Thyroid gland (tissue), 4 donors: Measurements from ENCODE around the gene OR9G1. TPM values are rescaled to one million over a fixed set of nuclear protein-coding genes. Genes with fewer than 3 reads are reported as not detected.
"Not testable (repeated sequence)": the region's sequence is repeated elsewhere in the genome, so short reads cannot be mapped to it uniquely, and the experiment has no call there.

ENCODE experiments used
- DNase-seq, 2 donors: peaks; one replicate each; pipeline ENCODE4 v3.0.0-alpha.2; 2019
- H3K27ac ChIP-seq, 3 donors: fragments of 200-600 bp; sonication (generic); 1 replicate in 2 of 3; 2 replicates in 1 of 3; pipeline ENCODE4 v1.5.1; 2016 to 2019; ENCODE audit warnings: mild to moderate bottlenecking in 1 of 3, moderate library complexity in 1 of 3
- H3K27me3 ChIP-seq: fragments of 200-600 bp; sonication (generic); one replicate; pipeline ENCODE4 v1.5.1; 2019
- H3K36me3 ChIP-seq, 2 donors: fragments of 200-600 bp; sonication (generic); one replicate each; pipeline ENCODE4 v1.5.1; 2016 to 2019
- H3K4me1 ChIP-seq, 2 donors: fragments of 200-600 bp; sonication (generic); one replicate each; pipeline ENCODE4 v1.5.1; 2017 to 2019
- H3K4me3 ChIP-seq, 3 donors: fragments of 200-600 bp; sonication (generic); replicated peaks in 1 of 3; 1 replicate in 2 of 3; 2 replicates in 1 of 3; pipeline ENCODE4 v1.5.1; 2016; ENCODE audit warnings: mild to moderate bottlenecking in 1 of 3
- H3K9me3 ChIP-seq: fragments of 200-600 bp; sonication (generic); one replicate; pipeline ENCODE4 v1.5.1; 2017
- POLR2A ChIP-seq, 2 donors: fragments of 450-650 bp; IDR thresholded peaks; one replicate each; pipeline ENCODE4 v1.6.1; 2017; ENCODE audit warnings: antibody characterized with exemption in 2 of 2, mild to moderate bottlenecking in 2 of 2, moderate library complexity in 1 of 2
- WGBS, 2 donors: methylation state at CpG; one replicate each; pipeline ENCODE4 v1.1.5; 2017; 5-methylcytosine and 5-hydroxymethylcytosine counted together
- intact Hi-C: fragments of 100-400 bp; cut with DNase I; formaldehyde crosslinking; loops from one replicate; pipeline ENCODE4 v1.15.1; 2023
- total RNA-seq, 4 donors: library from RNA; depleted of rRNA; stranded (reverse); fragments of >200 nt; gene quantifications; one replicate each; pipeline ENCODE4 v1.2.3, GENCODE V29; 2016
- TF ChIP-seq, protein P1 (sequence below), 6 experiments: fragments of 200-600 bp in 3 of 6; fragments of 450-650 bp in 3 of 6; sonication (generic) in 3 of 6; IDR thresholded peaks; one replicate each; pipeline ENCODE4 v1.5.1; 2016 to 2019; ENCODE audit warnings: antibody characterized with exemption in 6 of 6, mild to moderate bottlenecking in 2 of 6, inconsistent platforms in 1 of 6, moderate library complexity in 1 of 6

Gene OR9G1
- not detected for total RNA-seq

- no peak for DNase-seq
- Histone ChIP-seq H3K27me3 (no peaks in the 10 kb centered on the region), H3K4me3 (no peak within 1 kb of the TSS), H3K36me3 (no peaks in the 10 kb centered on the region), H3K9me3 (no peaks in the 10 kb centered on the region), H3K27ac (no peak within 1 kb of the TSS), H3K4me1 (no peaks in the 10 kb centered on the region)
- TF ChIP-seq POLR2A (IDR thresholded peaks at IDR 0.05), result no peak
- TF ChIP-seq, protein P1, sequence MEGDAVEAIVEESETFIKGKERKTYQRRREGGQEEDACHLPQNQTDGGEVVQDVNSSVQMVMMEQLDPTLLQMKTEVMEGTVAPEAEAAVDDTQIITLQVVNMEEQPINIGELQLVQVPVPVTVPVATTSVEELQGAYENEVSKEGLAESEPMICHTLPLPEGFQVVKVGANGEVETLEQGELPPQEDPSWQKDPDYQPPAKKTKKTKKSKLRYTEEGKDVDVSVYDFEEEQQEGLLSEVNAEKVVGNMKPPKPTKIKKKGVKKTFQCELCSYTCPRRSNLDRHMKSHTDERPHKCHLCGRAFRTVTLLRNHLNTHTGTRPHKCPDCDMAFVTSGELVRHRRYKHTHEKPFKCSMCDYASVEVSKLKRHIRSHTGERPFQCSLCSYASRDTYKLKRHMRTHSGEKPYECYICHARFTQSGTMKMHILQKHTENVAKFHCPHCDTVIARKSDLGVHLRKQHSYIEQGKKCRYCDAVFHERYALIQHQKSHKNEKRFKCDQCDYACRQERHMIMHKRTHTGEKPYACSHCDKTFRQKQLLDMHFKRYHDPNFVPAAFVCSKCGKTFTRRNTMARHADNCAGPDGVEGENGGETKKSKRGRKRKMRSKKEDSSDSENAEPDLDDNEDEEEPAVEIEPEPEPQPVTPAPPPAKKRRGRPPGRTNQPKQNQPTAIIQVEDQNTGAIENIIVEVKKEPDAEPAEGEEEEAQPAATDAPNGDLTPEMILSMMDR (IDR thresholded peaks at IDR 0.05), result no peak
- 89 to 91% methylated on average over 1 of the region's 1 CpG for WGBS, 2 donors
- intact Hi-C loops, result no loop called here
Measured at GRCh38 chr11:56698795-56699194, at the start of gene OR9G1. Gene OR9G1 (plus strand): TSS chr11:56699095. CDS start chr11:56700388, 1,293 bp downstream.

DNA sequence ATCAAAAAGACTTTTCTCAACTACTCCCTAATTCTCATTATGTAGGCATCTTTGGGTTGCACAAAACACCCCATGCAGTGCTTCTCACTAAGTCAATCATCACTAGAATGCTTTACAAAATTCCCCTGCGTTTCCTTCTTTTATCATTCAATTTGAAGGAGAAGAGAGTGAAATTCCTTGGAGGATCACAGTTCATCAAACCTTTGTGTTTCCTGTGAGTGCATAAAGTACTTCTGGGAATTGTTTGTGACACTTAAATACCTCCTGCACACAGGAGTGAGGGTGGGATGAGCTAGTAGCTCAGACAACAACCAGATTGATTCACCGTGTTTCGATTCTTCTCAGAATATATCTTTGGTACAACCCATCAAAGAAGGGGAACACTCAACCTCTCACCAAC, 39.1 kb upstream of the OR9G1 start:
- no peaks in the 10 kb centered on the region for H3K4me1 ChIP-seq
- no peak for DNase-seq
- H3K36me3 ChIP-seq, result no peaks in the 10 kb centered on the region
- no peaks in the 10 kb centered on the region for H3K9me3 ChIP-seq
- H3K27ac ChIP-seq, result no peak overlapping the region
- H3K27me3 ChIP-seq, result no peaks in the 10 kb centered on the region
- H3K4me3 ChIP-seq, result no peak overlapping the region
- WGBS, 2 donors, result 13 to 14% methylated on average over 3 of the region's 3 CpGs
- intact Hi-C loops, result no loop called here
- TF ChIP-seq, protein P1 (IDR thresholded peaks at IDR 0.05), result no peak
- TF ChIP-seq POLR2A (IDR thresholded peaks at IDR 0.05), result no peak

DNA sequence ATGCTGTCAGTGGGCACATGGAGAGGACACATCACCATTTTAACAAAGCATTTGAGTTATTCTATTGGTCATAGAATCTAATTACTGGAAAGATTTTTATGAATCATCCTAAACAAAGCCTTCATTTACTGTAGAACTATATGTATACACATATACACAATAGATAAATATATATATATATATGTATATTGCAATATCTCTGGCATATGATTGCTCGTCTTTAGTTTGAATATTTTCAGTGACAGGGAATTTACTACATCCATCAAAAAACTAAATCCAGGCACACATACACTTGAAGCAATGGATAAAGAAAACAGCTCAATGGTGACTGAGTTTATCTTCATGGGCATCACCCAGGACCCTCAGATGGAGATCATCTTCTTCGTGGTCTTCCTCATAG, 35.5 kb upstream of the OR9G1 start, which contains the start of gene OR5AR1:
TSS of gene OR5AR1 (plus strand) at position 301 of the 400 bp plus-strand sequence. CDS start at position 301, 0 bp downstream.
- Histone ChIP-seq H3K27ac (no peak within 1 kb of the TSS), H3K4me3 (no peak within 1 kb of the TSS), H3K36me3 (no peaks in the 10 kb centered on the region), H3K9me3 (no peaks in the 10 kb centered on the region), H3K4me1 (no peaks in the 10 kb centered on the region), H3K27me3 (no peaks in the 10 kb centered on the region)
- intact Hi-C loops, result no loop called here
- no peak for DNase-seq
- TF ChIP-seq, protein P1 (IDR thresholded peaks at IDR 0.05), result no peak
- TF ChIP-seq POLR2A (IDR thresholded peaks at IDR 0.05), result no peak
- 76 to 88% methylated on average over 2 of the region's 2 CpGs for WGBS, 2 donors

- Histone ChIP-seq H3K27ac (no peak overlapping the region), H3K27me3 (no peaks in the 10 kb centered on the region), H3K4me1 (no peaks in the 10 kb centered on the region), H3K4me3 (no peak overlapping the region), H3K36me3 (no peaks in the 10 kb centered on the region), H3K9me3 (no peaks in the 10 kb centered on the region)
- TF ChIP-seq POLR2A (IDR thresholded peaks at IDR 0.05), result no peak
- TF ChIP-seq, protein P1 (IDR thresholded peaks at IDR 0.05), result no peak
- no peak for DNase-seq
- intact Hi-C loops, result no loop called here
- 89 to 94% methylated on average over 2 of the region's 2 CpGs for WGBS, 2 donors
Measured at GRCh38 chr11:56670984-56671383, 27.9 kb upstream of the OR9G1 start.

DNA sequence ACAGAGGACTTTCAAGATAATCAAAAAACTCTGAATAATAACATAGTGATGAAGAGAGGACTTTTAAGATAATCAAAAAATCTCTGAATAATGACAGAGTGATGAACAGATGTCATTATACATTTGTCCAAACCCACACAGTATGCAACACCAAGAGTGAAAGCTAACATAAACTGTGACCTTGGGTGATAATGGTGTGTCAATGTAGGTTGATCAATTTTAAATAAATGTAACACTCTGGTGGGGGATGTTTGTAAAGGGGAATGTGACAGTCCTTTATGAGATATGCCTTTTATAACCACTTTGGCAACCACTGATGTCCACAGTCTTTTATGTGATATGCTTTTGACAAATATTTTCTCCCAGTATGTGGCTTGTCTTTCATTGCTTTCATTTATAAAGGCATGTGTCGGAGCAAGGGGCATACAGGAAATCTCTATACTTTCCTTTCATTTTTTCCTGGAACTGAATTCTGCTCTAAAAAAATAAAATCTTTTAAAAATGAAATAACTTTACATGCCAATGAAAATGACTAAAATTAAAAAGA, 10.3 kb upstream of the OR9G1 start:
- 67 to 80% methylated on average over 1 of the region's 1 CpG for WGBS, 2 donors
- H3K4me1 ChIP-seq, result no peaks in the 10 kb centered on the region
- TF ChIP-seq, protein P1 (IDR thresholded peaks at IDR 0.05), result no peak
- H3K4me3 ChIP-seq, result no peak overlapping the region
- H3K9me3 ChIP-seq, result no peaks in the 10 kb centered on the region
- H3K27ac ChIP-seq, result no peak overlapping the region
- no peaks in the 10 kb centered on the region for H3K36me3 ChIP-seq
- no peaks in the 10 kb centered on the region for H3K27me3 ChIP-seq
- intact Hi-C loops, result no loop called here
- DNase-seq, result no peak

DNA sequence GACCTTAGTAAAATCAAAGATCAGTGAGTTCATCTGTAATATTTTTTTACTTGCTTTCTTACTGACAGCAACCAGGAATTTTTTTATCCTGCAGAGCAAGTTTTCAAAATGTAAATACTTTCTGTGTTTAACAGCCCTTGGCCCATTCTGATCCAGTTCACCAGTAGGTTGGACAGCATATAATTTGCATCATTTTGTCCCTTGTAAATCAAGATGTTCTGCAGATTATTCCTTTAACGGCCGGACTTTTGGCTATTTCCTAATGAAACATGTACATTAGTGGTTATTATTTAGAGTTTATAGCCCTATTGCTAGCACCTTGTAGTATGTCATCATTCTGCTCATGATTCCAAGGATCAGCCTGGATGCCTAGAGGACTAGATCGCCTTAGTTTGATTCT, 7.7 kb upstream of the OR9G1 start:
- H3K27me3 ChIP-seq, DNase-seq, H3K9me3 ChIP-seq, H3K4me1 ChIP-seq, H3K27ac ChIP-seq, H3K4me3 ChIP-seq, intact Hi-C loops, H3K36me3 ChIP-seq: not testable (repeated sequence)
- WGBS, 2 donors, result 89 to 90% methylated on average over 3 of the region's 3 CpGs
